HepG2 (cell line): Measurements from ENCODE around the gene LYPD6B. TPM values are rescaled to one million over a fixed set of nuclear protein-coding genes. Genes with fewer than 3 reads are reported as not detected.

Experiments
- ATAC-seq: fragments of 200-7000 bp; cut with Tn5 transposase; 3 replicates; pipeline ENCODE4 v1.9.1; 2020; ENCODE audit warnings: mild to moderate bottlenecking, moderate library complexity
- BruUV-seq: library from RNA; stranded (reverse); fragments of 400-500 nt; replicated peaks from 2 replicates; lab custom pipeline; 2021; lab: Mats Ljungman, UMichigan
- CTCF ChIA-PET: fragments of 300-600 bp; formaldehyde crosslinking; extraction: SDS; loops from one replicate; lab custom pipeline; 2021; ENCODE audit warnings: low total read pairs, inconsistent platforms, low intra/inter-chr PET ratio; lab: Yijun Ruan, JAX
- POLR2A ChIA-PET: fragments of 350-600 bp; sonication (Branson Sonifier 250); formaldehyde crosslinking; loops from one replicate; lab custom pipeline; 2020; ENCODE audit warnings: antibody characterized with exemption, inconsistent platforms; lab: Yijun Ruan, JAX
- DNase-seq: peaks from one replicate; pipeline ENCODE4 v3.0.0-alpha.2; 2015; ENCODE audit warnings: low spot score
- FAIRE-seq: peaks from 3 replicates; lab custom pipeline; 2011; peaks lifted over from hg19 to GRCh38; lab: Jason Lieb, UNC
- H2AFZ ChIP-seq: one replicate; pipeline ENCODE4 v1.6.1; 2011; ENCODE audit warnings: low read length, inconsistent platforms
- H3K27ac ChIP-seq: fragments of 300-600 bp; 3 replicates; pipeline ENCODE4 v1.8.0; 2011; ENCODE audit warnings: mixed run types, mild to moderate bottlenecking, mixed read lengths, low read length, inconsistent platforms; ENCODE audit not compliant: insufficient read depth; ENCODE audit errors: extremely low read length
- H3K27me3 ChIP-seq, 2 experiments: fragments of 200-600 bp in 1 of 2; 2 replicates in 1 of 2; 3 replicates in 1 of 2; pipeline versions ENCODE4 v1.6.0 to v1.8.0; 2011; ENCODE audit warnings: low read length in 2 of 2, mild to moderate bottlenecking in 2 of 2, moderate library complexity in 2 of 2, inconsistent platforms in 1 of 2; ENCODE audit not compliant: insufficient read depth in 2 of 2, control insufficient read depth in 1 of 2
- H3K36me3 ChIP-seq, 2 experiments: fragments of 200-600 bp in 1 of 2; replicated peaks in 1 of 2; 2 replicates in 1 of 2; 3 replicates in 1 of 2; pipeline versions ENCODE4 v1.5.1 to v1.8.0; 2011; ENCODE audit warnings: low read length in 2 of 2, inconsistent platforms in 1 of 2; ENCODE audit not compliant: insufficient read depth in 2 of 2, control insufficient read depth in 1 of 2
- H3K4me1 ChIP-seq: 2 replicates; pipeline ENCODE4 v1.5.1; 2012; ENCODE audit warnings: low read length, inconsistent platforms; ENCODE audit not compliant: insufficient read depth
- H3K4me2 ChIP-seq: 2 replicates; pipeline ENCODE4 v1.6.0; 2011; ENCODE audit warnings: low read depth, low read length, inconsistent platforms
- H3K4me3 ChIP-seq, 3 experiments: fragments of 200-600 bp in 1 of 3; sonication (generic), shearing (Covaris generic) in 1 of 3; replicated peaks in 1 of 3; 2 replicates each; pipeline ENCODE4 v1.5.1; 2011 to 2016; ENCODE audit warnings: low read length in 3 of 3, inconsistent platforms in 2 of 3, low read depth in 2 of 3, mild to moderate bottlenecking in 2 of 3, control low read depth in 1 of 3, mixed read lengths in 1 of 3; ENCODE audit not compliant: insufficient read depth in 1 of 3
- H3K79me2 ChIP-seq: one replicate; pipeline ENCODE4 v1.6.1; 2011; ENCODE audit warnings: low read length, inconsistent platforms; ENCODE audit not compliant: insufficient read depth
- H3K9ac ChIP-seq: 2 replicates; pipeline ENCODE4 v1.6.0; 2011; ENCODE audit warnings: mild to moderate bottlenecking, low read depth, low read length, inconsistent platforms; ENCODE audit not compliant: insufficient read depth
- H3K9me3 ChIP-seq: 2 replicates; pipeline ENCODE4 v1.5.1; 2012; ENCODE audit warnings: mild to moderate bottlenecking, low read length
- H4K20me1 ChIP-seq: 2 replicates; pipeline ENCODE4 v1.6.0; 2011; ENCODE audit warnings: inconsistent platforms, mild to moderate bottlenecking, low read length, moderate library complexity; ENCODE audit not compliant: insufficient read depth
- CREBL2 ChIP-seq: sonication (generic); formaldehyde crosslinking; IDR thresholded peaks from 2 replicates; pipeline ENCODE4 v1.8.1; 2023; ENCODE audit warnings: missing genetic modification reagents, mild to moderate bottlenecking, borderline replicate concordance
- DMAP1 ChIP-seq: IDR thresholded peaks from 2 replicates; pipeline ENCODE4 v1.6.1; 2016
- DNMT1 ChIP-seq: sonication (generic); formaldehyde crosslinking; IDR thresholded peaks from 2 replicates; pipeline ENCODE4 v1.5.1; 2020; ENCODE audit warnings: mild to moderate bottlenecking, missing genetic modification reagents
- GTF2F1 ChIP-seq: fragments of 150-350 bp; IDR thresholded peaks from 2 replicates; pipeline ENCODE4 v1.6.1; 2014; ENCODE audit warnings: low read length
- LRRFIP1 ChIP-seq: sonication (generic); formaldehyde crosslinking; conservative IDR thresholded peaks from 2 replicates; pipeline ENCODE4 v1.4.0; 2020; ENCODE audit warnings: missing genetic modification reagents
- NCOA1 ChIP-seq: sonication (generic); formaldehyde crosslinking; IDR thresholded peaks from 2 replicates; pipeline ENCODE4 v1.9.0; 2021; ENCODE audit warnings: missing genetic modification reagents
- RCOR2 ChIP-seq: IDR thresholded peaks from 2 replicates; pipeline ENCODE4 v1.6.1; 2016; ENCODE audit warnings: missing biosample characterization, missing genetic modification reagents
- SALL1 ChIP-seq: sonication (generic); formaldehyde crosslinking; IDR thresholded peaks from 2 replicates; pipeline ENCODE4 v1.8.0; 2022; ENCODE audit warnings: mild to moderate bottlenecking, missing genetic modification reagents
- SP2 ChIP-seq: sonication (generic); formaldehyde crosslinking; IDR thresholded peaks from 2 replicates; pipeline ENCODE4 v1.5.1; 2020; ENCODE audit warnings: mild to moderate bottlenecking, missing genetic modification reagents
- THRA ChIP-seq: sonication (generic); formaldehyde crosslinking; IDR thresholded peaks from 2 replicates; pipeline ENCODE4 v1.4.0; 2020; ENCODE audit warnings: missing genetic modification reagents, borderline replicate concordance
- ZFX ChIP-seq: sonication (generic); formaldehyde crosslinking; IDR thresholded peaks from 2 replicates; pipeline ENCODE4 v1.4.0; 2020; ENCODE audit warnings: mild to moderate bottlenecking, low read depth, missing genetic modification reagents, moderate library complexity
- ZNF512 ChIP-seq: sonication (generic); formaldehyde crosslinking; IDR thresholded peaks from 2 replicates; pipeline ENCODE4 v1.4.0; 2020; ENCODE audit warnings: mild to moderate bottlenecking, missing genetic modification reagents
- WGBS: methylation state at CpG from one replicate; pipeline ENCODE4 v1.1.6; 2017; ENCODE audit warnings: low lambda C conversion rate; 5-methylcytosine and 5-hydroxymethylcytosine counted together
- in situ Hi-C: cut with HindIII; loops from 2 replicates; pipeline ENCODE4 v1.10.0; 2017; ENCODE audit warnings: low pct_unique_long_range_greater_than_20kb; ENCODE audit not compliant: extremely low pct_ligation_motif_present
- intact Hi-C: fragments of 100-400 bp; cut with micrococcal nuclease; formaldehyde crosslinking; loops from one replicate; pipeline ENCODE4 v1.10.0; 2022; ENCODE audit not compliant: unreplicated experiment
- polyA plus RNA-seq, 8 experiments: library from polyadenylated mRNA; depleted of rRNA in 3 of 8; stranded (reverse) in 7 of 8; unstranded in 1 of 8; fragments of >200 nt; fragmentation: Illumina TruSeq in 4 of 8; extraction: Trizol in 4 of 8; gene quantifications; 2 replicates each; pipeline versions ENCODE4 v1.2.1 to v1.2.3, GENCODE V29; 2011 to 2016; ENCODE audit warnings: low read depth in 4 of 8, missing spikeins in 1 of 8, mixed read lengths in 1 of 8; ENCODE audit not compliant: insufficient read depth in 1 of 8
- total RNA-seq, 5 experiments: library from RNA; depleted of rRNA; stranded (reverse); fragments of >200 nt; fragmentation: Illumina TruSeq; extraction: Trizol; gene quantifications; 2 replicates each; pipeline ENCODE4 v1.2.3, GENCODE V29; 2016; ENCODE audit warnings: low read depth in 1 of 5

LYPD6B gene
- total and polyA plus RNA-seq, 2 of the 13 experiments (the other 11 are each of a cell fraction or from before 2014, with no cell fraction given): not detected

GRCh38 chr2:149094217-149095015 lies 55.9 kb downstream of the LYPD6B start:
- H3K27me3 ChIP-seq: peaks cover 2 to 4% of the 10 kb centered on the region in 2 experiments; a peak in 2 of 5 replicates

More at GRCh38 chr2:149094217-149095015, 55.9 kb downstream of the LYPD6B start:
- Histone ChIP-seq H3K9ac (no peak overlapping the region), H3K4me1 (no peaks in the 10 kb centered on the region), H3K4me3 (no peak overlapping the region), H3K36me3 (no peaks in the 10 kb centered on the region), H2AFZ (no peak overlapping the region), H3K79me2 (no peaks in the 10 kb centered on the region), H4K20me1 (no peaks in the 10 kb centered on the region), H3K9me3 (no peaks in the 10 kb centered on the region), H3K4me2 (no peak overlapping the region), H3K27ac (no peak overlapping the region)
- whole genome bisulfite sequencing: 37% methylated on average over 5 of the region's 5 CpGs
- BruUV-seq: no TSS peak
- DNase-seq (no peak), ATAC-seq (no peak), FAIRE-seq (no peak)
- intact Hi-C loops: no loop called here
- ChIA-PET POLR2A (no interaction called here), CTCF (no interaction called here)
- in situ Hi-C loops: no loop called here
- TF ChIP-seq DMAP1 (CRISPR knock-in tag) (no peak), ZFX (CRISPR knock-in tag) (no peak), ZNF512 (CRISPR knock-in tag) (no peak), RCOR2 (no peak), SP2 (no peak), NCOA1 (CRISPR knock-in tag) (no peak), SALL1 (CRISPR knock-in tag) (no peak), LRRFIP1 (CRISPR knock-in tag) (no peak), THRA (no peak), DNMT1 (CRISPR knock-in tag) (no peak), CREBL2 (CRISPR knock-in tag) (no peak), GTF2F1 (no peak)
